G401.6 (cell line): ENCODE data around the gene LCMT1.
"Not testable (repeated sequence)": the region's sequence is repeated elsewhere in the genome, so short reads cannot be mapped to it uniquely, and the experiment has no call there.

Experiments used
- FAIRE-seq: peaks from 2 replicates; lab custom pipeline; 2012; peaks lifted over from hg19 to GRCh38; lab: Jason Lieb, UNC

Gene LCMT1

GRCh38 chr16:25148568-25149215 is 37.1 kb downstream of the LCMT1 start:
- FAIRE-seq: no peak

GRCh38 chr16:25151996-25152395 is 40.5 kb downstream of the LCMT1 start:
- FAIRE-seq: no peak

GRCh38 chr16:25155553-25156460 is 44.3 kb downstream of the LCMT1 start:
- FAIRE-seq: no peak

GRCh38 chr16:25157271-25157875 is 45.8 kb downstream of the LCMT1 start:
- no peak for FAIRE-seq

GRCh38 chr16:25158401-25158800 is 46.9 kb downstream of the LCMT1 start:
- no peak for FAIRE-seq

GRCh38 chr16:25161753-25162367 is 50.3 kb downstream of the LCMT1 start:
- FAIRE-seq: no peak

GRCh38 chr16:25163683-25164082 is 52.1 kb downstream of the LCMT1 start:
- no peak for FAIRE-seq

- no peak for FAIRE-seq
These were observed 53.7 kb downstream of the LCMT1 start for GRCh38 chr16:25165284-25165683.

- FAIRE-seq: not testable (repeated sequence)
These were observed 56.4 kb downstream of the LCMT1 start for GRCh38 chr16:25167920-25168319.

GRCh38 chr16:25171390-25171789 is 59.8 kb downstream of the LCMT1 start:
- FAIRE-seq: no peak

- FAIRE-seq: no peak
These were observed 61.3 kb downstream of the LCMT1 start for GRCh38 chr16:25172831-25173230.

- peak; percentile 13 for FAIRE-seq
These were observed 62.7 kb downstream of the LCMT1 start for GRCh38 chr16:25174285-25174684.

GRCh38 chr16:25176136-25176535 is 64.6 kb downstream of the LCMT1 start:
- FAIRE-seq: no peak

- no peak for FAIRE-seq
These were observed 65.9 kb downstream of the LCMT1 start for GRCh38 chr16:25177512-25177830.

- FAIRE-seq: no peak
These were observed 66.5 kb downstream of the LCMT1 start for GRCh38 chr16:25177831-25178688.

GRCh38 chr16:25181236-25181635 is 69.7 kb downstream of the LCMT1 start:
- FAIRE-seq: not testable (repeated sequence)

GRCh38 chr16:25184771-25185170 is 73.2 kb downstream of the LCMT1 start:
- no peak for FAIRE-seq

GRCh38 chr16:25187491-25187795 is 75.9 kb downstream of the LCMT1 start:
- FAIRE-seq: no peak

- FAIRE-seq: no peak
These were observed 77.8 kb downstream of the LCMT1 start for GRCh38 chr16:25189305-25189704.

GRCh38 chr16:25192096-25192495 is 80.6 kb downstream of the LCMT1 start:
- no peak for FAIRE-seq

GRCh38 chr16:25194273-25194878 is 82.8 kb downstream of the LCMT1 start:
- FAIRE-seq: no peak

- FAIRE-seq: no peak
These were observed 86.5 kb downstream of the LCMT1 start for GRCh38 chr16:25198021-25198420.
